Spleen (tissue), 7 donors: ENCODE measurements around the gene SEZ6L2.
"Not testable (repeated sequence)": the region's sequence is repeated elsewhere in the genome, so short reads cannot be mapped to it uniquely, and the experiment has no call there.

ENCODE experiments used
- POLR2AphosphoS5 ChIP-seq, 3 donors: sonication (generic); formaldehyde crosslinking; IDR thresholded peaks; one replicate each; pipeline ENCODE4 v1.5.1; 2017; ENCODE audit warnings: antibody characterized with exemption in 3 of 3
- TF ChIP-seq, protein P1 (sequence below), 11 experiments: fragments of 200-600 bp in 7 of 11; fragments of 450-650 bp in 4 of 11; sonication (generic) in 4 of 11; IDR thresholded peaks in 8 of 11; conservative IDR thresholded peaks in 3 of 11; 1 replicate in 7 of 11; 2 replicates in 4 of 11; pipeline versions ENCODE4 v1.4.0 to v1.8.0; 2016 to 2021; ENCODE audit warnings: antibody characterized with exemption in 11 of 11, inconsistent platforms in 4 of 11, mild to moderate bottlenecking in 1 of 11
- donor health status: DM: no; HTN: no; CAD: no; lungs with moderate emphysema.
- donor health status: DM: no; HTN: no; CAD: no.
- donor health status: DM: no; HTN: no; CAD: no.

DNA sequence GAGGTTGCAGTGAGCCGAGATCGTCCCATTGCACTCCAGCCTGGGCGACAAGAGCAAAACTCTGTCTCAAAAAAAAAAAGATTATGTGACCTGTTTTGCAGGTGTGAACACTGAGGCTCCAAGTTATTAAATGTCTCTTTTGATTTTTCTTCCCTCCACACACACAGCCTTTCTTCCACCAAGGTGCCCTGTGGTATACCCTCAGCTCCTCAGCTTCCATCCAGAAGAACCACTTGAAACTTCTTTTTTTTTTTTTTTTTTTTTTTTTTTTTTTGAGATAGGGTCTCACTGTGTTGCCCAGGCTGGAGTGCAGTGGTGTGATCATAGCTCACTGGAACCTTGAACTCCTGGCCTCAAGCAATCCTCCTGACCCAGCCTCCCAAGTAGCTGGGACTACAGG lies 10.0 kb downstream of the SEZ6L2 start:
- TF ChIP-seq, protein P1, sequence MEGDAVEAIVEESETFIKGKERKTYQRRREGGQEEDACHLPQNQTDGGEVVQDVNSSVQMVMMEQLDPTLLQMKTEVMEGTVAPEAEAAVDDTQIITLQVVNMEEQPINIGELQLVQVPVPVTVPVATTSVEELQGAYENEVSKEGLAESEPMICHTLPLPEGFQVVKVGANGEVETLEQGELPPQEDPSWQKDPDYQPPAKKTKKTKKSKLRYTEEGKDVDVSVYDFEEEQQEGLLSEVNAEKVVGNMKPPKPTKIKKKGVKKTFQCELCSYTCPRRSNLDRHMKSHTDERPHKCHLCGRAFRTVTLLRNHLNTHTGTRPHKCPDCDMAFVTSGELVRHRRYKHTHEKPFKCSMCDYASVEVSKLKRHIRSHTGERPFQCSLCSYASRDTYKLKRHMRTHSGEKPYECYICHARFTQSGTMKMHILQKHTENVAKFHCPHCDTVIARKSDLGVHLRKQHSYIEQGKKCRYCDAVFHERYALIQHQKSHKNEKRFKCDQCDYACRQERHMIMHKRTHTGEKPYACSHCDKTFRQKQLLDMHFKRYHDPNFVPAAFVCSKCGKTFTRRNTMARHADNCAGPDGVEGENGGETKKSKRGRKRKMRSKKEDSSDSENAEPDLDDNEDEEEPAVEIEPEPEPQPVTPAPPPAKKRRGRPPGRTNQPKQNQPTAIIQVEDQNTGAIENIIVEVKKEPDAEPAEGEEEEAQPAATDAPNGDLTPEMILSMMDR (IDR thresholded peaks at IDR 0.05 in 8 of 11, conservative IDR thresholded peaks at IDR 0.05 in 3 of 11) = not testable (repeated sequence)
- not testable (repeated sequence) for TF ChIP-seq POLR2AphosphoS5 (IDR thresholded peaks at IDR 0.05)
